GM12892 (cell line): ENCODE data around the gene CAPN12.

ENCODE experiments used
- POLR2A ChIP-seq: IDR thresholded peaks from 2 replicates; pipeline ENCODE4 v1.6.1; 2011; ENCODE audit warnings: low read depth, low read length, control low read depth
- POLR2AphosphoS5 ChIP-seq: IDR thresholded peaks from 2 replicates; pipeline ENCODE4 v1.6.1; 2011; ENCODE audit warnings: low read depth, low read length, control low read depth
- TAF1 ChIP-seq: IDR thresholded peaks from 2 replicates; pipeline ENCODE4 v1.6.1; 2011; ENCODE audit warnings: low read depth, mild to moderate bottlenecking, control low read depth, low read length, borderline replicate concordance

DNA sequence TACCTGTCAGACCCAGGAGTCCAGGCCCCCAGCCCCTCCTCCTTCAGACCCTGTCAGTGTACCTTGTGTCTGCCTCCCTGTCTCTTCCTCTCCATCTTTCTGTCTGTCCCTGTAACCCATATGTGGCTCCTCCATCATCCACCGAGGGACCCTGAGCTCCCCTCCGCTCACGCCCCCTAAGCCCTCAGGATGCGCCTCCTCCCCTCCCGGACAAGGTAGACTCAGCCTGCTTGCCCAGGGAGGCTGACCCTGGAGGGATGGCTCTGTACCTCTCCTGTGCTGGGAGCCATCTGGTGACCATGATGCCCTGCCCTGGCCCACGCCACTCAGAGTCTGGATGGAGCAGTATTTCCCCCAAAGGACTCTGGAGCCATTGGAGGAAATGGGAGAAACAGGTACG is 1.0 kb upstream of the CAPN12 start:
- TF ChIP-seq POLR2AphosphoS5: no peak
- TF ChIP-seq POLR2A: no peak
- no peak for TF ChIP-seq TAF1
